ENCODE measurements around the gene NATD1.

Gene NATD1

GRCh38 chr17:21286066-21286770 lies 33.0 kb upstream of the NATD1 start:
- Mint-ChIP-seq H3K27ac (peak overlapping the region; percentile 79 to 91 (median 86)), H3K27me3 (ENCODE audit: low read depth) (peaks cover 22% of the 10 kb centered on the region), H3K4me1 (peaks cover 24% of the 10 kb centered on the region), H3K9me3 (no peaks in the 10 kb centered on the region), H3K4me3 (peak overlapping the region; percentile 85 to 88 (median 86)), H3K36me3 (ENCODE audit: low read depth) (no peaks in the 10 kb centered on the region)
- TF ChIP-seq, protein P1, sequence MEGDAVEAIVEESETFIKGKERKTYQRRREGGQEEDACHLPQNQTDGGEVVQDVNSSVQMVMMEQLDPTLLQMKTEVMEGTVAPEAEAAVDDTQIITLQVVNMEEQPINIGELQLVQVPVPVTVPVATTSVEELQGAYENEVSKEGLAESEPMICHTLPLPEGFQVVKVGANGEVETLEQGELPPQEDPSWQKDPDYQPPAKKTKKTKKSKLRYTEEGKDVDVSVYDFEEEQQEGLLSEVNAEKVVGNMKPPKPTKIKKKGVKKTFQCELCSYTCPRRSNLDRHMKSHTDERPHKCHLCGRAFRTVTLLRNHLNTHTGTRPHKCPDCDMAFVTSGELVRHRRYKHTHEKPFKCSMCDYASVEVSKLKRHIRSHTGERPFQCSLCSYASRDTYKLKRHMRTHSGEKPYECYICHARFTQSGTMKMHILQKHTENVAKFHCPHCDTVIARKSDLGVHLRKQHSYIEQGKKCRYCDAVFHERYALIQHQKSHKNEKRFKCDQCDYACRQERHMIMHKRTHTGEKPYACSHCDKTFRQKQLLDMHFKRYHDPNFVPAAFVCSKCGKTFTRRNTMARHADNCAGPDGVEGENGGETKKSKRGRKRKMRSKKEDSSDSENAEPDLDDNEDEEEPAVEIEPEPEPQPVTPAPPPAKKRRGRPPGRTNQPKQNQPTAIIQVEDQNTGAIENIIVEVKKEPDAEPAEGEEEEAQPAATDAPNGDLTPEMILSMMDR (IDR thresholded peaks at IDR 0.05; ENCODE audit: unreplicated experiment in 3 of 3) = no peak

GRCh38 chr17:21285164-21286065 lies 32.2 kb upstream of the NATD1 start:
- Mint-ChIP-seq H3K36me3 (ENCODE audit: low read depth) (no peaks in the 10 kb centered on the region), H3K9me3 (no peaks in the 10 kb centered on the region), H3K4me3 (peak overlapping the region; percentile 85 to 88 (median 86)), H3K27me3 (ENCODE audit: low read depth) (peaks cover 17% of the 10 kb centered on the region), H3K4me1 (peaks cover 24% of the 10 kb centered on the region), H3K27ac (peak overlapping the region; percentile 79 to 91 (median 86))
- TF ChIP-seq, protein P1 (IDR thresholded peaks at IDR 0.05; ENCODE audit: unreplicated experiment in 3 of 3) = no peak

- TF ChIP-seq, protein P1 (IDR thresholded peaks at IDR 0.05; ENCODE audit: unreplicated experiment in 3 of 3) = no peak
- H3K4me1 Mint-ChIP-seq = peaks cover 24% of the 10 kb centered on the region
- H3K9me3 Mint-ChIP-seq = no peaks in the 10 kb centered on the region
- peaks cover 21% of the 10 kb centered on the region for H3K27me3 Mint-ChIP-seq (ENCODE audit: low read depth)
- H3K36me3 Mint-ChIP-seq (ENCODE audit: low read depth) = no peaks in the 10 kb centered on the region
- peak within 1 kb of the TSS; percentile 79 to 91 (median 86) for H3K27ac Mint-ChIP-seq
- peak within 1 kb of the TSS; percentile 85 to 88 (median 86) for H3K4me3 Mint-ChIP-seq
Measured at GRCh38 chr17:21284319-21285163, 31.3 kb upstream of the NATD1 start, which contains the start of gene MAP2K3. Gene MAP2K3, plus strand, starts transcription at chr17:21284711. Its CDS starts 210 bp downstream, at chr17:21284921.

GRCh38 chr17:21283482-21284318 lies 30.5 kb upstream of the NATD1 start:
- peaks cover 28% of the 10 kb centered on the region for H3K27me3 Mint-ChIP-seq (ENCODE audit: low read depth)
- H3K4me3 Mint-ChIP-seq = peak overlapping the region; percentile 85 to 88 (median 86)
- no peaks in the 10 kb centered on the region for H3K9me3 Mint-ChIP-seq
- peaks cover 24% of the 10 kb centered on the region for H3K4me1 Mint-ChIP-seq
- TF ChIP-seq, protein P1 (IDR thresholded peaks at IDR 0.05; ENCODE audit: unreplicated experiment in 3 of 3) = no peak
- H3K36me3 Mint-ChIP-seq (ENCODE audit: low read depth) = no peaks in the 10 kb centered on the region
- H3K27ac Mint-ChIP-seq = no peak overlapping the region

GRCh38 chr17:21282850-21283249 lies 29.6 kb upstream of the NATD1 start:
- TF ChIP-seq, protein P1 (IDR thresholded peaks at IDR 0.05; ENCODE audit: unreplicated experiment in 3 of 3) = no peak
- Mint-ChIP-seq H3K36me3 (ENCODE audit: low read depth) (no peaks in the 10 kb centered on the region), H3K9me3 (no peaks in the 10 kb centered on the region), H3K4me1 (peaks cover 24% of the 10 kb centered on the region), H3K4me3 (peak overlapping the region; percentile 79 to 84 (median 83)), H3K27ac (no peak overlapping the region), H3K27me3 (ENCODE audit: low read depth) (peaks cover 34% of the 10 kb centered on the region)
